NCI-H2107 treated with DMSO at 0.1 percent for 48 hours (cell line): ENCODE results near the gene TRIM71.

Experiments used
- DNase-seq: peaks from one replicate; lab custom pipeline; 2025; ENCODE audit not compliant: unreplicated experiment; lab: John Stamatoyannopoulos, UW

The TRIM71 gene

DNA sequence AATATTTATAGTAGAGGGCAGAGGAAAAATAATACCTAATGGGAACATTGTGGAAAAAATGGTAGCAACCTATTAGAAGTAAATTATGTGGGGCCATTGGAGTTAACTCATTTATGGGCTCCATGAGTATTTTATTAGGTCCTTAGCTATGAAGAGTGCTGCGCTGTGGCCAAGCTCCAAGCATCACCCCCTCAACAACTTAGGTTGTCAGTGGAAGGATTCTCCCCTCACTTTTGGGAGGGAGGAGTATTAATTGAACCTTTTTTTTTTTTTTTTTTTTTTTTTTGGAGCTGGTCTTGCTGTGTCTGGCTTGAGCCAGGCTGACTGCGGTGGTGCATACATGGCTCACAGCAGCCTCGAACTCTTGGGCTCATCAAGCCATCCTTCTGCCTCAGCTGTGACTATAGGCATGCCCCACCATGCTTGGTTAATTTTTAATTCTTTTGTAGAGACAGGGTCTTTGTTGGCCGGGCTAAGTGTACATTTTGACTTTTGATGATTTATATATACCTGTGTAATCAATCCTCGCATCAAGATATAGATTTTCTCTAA is 45.2 kb downstream of the TRIM71 start:
- DNase-seq, result no peak

DNA sequence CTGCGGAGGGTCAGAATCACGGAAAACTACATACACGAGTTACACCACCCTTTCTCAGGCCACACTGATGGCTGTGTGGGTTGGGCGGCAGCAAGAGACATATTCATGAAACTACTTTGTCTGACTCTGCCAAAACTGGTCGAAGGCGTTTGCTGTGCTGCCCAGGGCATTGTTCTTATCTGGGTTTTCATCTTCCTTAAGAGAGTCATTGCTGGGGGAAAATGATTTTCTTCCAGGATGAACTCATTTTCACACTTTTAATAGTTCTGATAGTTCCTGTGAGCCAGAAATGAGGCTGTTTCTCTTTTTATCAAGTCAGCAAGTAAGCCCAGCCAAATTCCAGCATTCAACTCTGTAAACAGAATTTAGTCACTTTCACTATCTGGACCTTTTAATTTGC is 47.6 kb downstream of the TRIM71 start:
- no peak for DNase-seq

DNA sequence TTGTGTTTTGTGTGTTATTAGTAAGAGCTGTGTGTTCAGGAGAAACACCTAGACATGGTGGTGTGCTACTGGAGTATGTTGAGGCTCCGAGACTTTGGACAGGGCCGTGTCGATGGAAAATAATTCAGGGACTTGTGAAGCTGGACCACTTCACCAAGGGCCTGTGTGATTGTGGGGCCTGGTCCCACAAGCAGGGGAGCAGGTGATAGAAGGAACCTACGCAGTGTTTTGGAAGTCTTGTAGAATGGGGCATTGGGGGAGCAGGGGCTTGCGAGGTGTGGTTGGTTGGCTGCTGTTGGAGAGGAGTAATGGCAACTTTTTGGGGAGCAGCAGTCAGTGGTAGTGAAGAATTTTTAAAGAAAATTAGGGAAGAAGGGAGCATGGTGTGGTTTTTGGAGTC is 48.7 kb downstream of the TRIM71 start:
- no peak for DNase-seq

DNA sequence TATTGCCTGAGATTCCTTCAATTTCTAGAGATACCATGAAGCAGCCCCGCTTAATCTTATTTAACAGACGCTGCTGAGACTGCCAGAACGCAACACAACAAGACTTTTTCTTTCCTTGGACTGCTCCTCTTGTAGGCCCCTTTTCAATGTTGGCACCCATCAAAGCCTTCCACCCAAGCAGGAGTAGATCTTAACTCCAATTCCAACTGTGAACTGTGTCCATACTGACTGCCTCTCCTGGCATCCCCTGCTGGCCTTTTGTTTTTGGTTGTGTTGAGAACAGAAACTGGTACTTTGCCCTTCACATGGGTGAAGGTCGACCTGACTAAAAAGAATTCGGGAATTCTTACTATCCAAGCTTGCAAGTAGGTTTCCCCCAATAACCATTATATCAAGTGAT is 50.2 kb downstream of the TRIM71 start:
- DNase-seq, result no peak

DNA sequence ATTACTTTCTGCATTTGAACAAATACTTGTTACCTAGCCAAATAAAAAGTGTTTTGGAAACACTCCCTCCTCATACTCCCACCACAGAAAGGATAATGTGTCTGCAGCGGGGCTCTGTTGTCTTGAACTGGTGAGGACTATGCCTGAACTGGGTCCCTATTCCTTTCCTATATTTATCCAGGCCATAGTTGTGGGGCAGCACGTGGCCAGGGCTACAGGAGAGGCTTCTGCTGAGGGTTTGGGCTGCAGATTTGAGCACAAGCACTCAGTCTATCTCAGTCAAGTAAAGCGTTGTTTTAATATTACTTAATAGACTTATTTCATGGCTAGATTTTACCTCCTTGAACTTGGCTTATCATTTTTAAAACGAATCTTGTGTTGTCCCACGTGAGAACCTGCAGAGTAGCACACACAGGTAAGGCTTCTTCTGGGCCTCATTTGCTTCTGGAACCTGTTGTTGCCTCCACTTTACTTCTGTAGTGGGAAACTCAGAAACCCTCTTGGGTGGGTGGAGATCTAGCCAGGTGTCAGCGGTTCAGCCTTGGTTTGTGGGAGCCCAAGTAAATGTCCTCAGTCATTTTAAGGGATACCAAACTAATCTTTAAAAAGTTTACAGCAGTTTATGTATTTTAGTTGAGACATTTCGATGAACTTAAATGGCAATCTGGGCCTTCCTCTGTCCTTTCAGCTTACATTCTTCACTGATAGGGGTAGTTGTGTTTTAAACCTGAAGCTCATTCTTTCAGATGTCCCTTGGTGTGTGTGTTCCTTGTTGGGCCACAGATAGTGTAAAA is 51.1 kb downstream of the TRIM71 start:
- no peak for DNase-seq

DNA sequence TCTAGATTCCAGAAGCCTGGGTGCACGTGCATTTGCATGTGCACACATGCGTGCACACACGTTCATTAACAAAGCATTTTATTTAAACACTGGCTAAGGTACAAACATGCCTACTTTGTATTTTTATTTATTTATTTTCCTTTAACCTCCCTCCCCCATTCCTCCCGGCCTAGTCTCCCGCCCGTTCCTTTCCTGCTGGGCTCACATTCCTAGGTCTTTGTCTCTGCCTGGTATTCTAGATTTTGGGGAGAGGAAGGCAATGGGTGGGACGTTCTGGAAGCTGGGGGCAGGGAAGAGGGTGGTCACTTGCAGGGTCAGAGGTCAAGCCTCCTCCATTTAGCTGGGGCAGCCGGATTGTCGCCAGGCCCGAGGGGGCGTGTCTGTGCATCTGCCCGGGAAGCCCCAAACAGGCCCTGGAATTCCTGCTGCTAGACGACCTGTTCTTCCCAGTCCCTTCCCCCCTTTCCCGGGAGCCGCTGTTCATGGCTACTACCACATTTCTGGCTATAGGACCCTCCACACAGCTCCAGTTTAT is 51.8 kb downstream of the TRIM71 start:
- DNase-seq, result no peak

DNA sequence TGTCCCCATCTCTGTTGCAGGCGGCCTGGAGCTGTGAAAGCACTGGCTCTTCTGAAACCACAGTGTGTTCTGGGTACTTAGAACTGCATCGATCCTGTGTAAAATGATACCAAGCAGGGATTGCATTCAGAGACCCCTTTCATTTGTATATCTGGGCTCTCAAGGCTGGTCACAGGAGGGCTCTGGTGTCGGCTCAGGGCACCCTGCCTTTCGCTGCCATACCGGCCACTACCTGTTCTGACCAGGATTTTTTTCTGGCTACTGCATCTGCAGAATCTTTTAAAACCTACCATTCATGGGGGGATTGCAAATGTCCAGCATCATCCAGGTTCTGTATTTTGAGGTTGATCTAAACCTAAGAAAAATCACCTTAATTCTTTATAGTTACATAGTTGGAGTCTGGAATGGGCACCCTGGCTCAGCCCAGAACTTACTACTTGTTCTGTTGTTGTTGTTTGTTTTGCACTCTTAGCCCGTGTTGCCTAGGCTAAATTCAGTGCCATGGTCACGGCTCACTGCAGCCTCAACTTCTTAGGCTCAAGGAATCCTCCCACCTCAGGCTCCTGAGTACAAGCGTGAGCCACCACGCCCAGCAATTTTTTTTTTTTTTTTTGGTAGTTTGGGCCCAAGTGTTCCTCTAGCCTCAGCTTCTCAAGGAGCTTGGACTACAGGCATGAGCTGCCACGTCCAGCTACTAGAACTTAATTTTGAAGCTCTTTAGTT is 52.7 kb downstream of the TRIM71 start:
- peak; percentile 29 for DNase-seq

DNA sequence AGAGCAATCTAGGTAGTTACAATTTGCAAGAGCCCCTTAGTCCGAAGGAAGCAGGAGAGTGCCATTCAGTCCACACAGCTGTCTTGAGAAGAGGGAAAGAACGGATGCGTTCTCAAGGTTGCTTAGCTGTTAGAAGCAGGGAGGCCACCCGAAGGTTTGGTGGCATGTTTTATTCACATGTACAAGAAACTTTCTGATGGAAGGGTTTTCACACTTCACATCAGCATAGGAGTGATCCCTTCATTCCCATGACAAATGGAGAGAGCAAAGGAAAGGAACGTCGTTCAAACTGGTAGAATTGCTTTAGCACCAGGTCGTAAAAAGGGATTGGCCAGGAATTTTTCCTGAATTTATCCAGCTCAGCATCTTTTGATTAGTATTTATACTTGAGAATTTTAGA is 53.5 kb downstream of the TRIM71 start:
- no peak for DNase-seq

DNA sequence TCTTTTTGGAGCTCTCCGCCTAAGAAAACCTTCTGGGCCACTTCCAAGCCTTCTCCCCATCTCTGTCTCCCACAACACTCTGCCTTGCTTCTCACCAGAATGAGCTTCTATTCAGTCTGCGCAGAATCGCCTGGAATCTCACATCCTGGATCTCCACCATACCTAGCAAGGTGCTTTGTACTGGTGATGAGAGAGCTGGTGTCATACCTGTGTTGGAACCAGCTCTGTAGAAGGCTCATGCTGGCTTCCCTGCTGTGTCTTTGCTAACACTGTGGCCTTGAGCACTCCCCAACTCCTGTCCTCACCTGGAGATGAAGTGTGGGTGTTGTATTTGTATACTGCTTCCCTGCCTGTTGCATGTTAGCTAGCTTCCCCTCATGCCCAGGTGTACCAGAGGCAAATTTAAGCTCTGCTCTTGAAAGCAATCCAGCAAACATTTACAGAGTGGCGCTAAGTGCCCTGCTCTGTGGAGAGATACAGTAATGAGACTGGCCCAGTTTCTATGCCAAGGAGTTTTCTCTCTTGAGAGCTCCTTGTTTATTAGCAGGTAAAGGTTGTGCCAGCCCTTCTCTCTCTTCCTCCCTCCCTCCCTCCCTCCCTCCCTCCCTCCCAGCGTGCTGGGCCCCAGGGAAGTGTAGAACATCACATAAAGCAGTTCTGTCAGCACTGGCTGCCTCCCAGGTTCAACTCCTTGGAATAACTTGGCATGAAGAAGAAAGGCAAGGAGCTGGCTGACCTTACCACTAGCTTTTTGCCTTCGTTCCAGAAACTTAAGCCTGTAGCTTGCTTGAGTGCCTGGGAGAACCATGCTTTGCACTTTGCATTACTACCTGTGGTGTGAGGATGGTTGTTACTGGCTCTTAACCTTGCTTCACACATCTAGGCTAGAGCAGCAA is 54.9 kb downstream of the TRIM71 start:
- peak; percentile 36 for DNase-seq

DNA sequence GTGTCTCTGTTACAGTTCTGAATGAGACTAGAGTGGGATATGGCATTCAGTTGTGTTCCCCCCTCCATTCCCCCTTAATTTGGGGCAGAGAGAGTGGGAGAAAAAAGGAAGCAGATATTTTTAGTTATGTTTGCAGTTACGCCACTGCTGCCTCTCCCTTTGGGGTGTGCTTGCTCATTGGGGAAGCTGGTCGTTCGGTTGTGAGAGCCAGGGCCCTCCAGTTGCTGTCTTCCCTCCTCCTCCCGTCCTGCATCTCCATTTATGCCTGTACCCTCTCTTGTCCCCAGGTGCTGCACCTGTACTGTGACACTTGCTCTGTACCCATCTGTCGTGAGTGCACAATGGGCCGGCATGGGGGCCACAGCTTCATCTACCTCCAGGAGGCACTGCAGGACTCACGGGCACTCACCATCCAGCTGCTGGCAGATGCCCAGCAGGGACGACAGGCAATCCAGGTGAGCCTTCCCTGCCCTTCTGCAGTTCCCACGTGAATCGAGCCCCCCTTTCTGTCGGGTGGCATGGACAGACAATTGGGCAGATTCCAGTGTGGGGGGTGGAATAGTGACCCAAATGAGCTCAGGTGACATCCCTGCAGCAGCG is 55.8 kb downstream of the TRIM71 start:
- no peak for DNase-seq

DNA sequence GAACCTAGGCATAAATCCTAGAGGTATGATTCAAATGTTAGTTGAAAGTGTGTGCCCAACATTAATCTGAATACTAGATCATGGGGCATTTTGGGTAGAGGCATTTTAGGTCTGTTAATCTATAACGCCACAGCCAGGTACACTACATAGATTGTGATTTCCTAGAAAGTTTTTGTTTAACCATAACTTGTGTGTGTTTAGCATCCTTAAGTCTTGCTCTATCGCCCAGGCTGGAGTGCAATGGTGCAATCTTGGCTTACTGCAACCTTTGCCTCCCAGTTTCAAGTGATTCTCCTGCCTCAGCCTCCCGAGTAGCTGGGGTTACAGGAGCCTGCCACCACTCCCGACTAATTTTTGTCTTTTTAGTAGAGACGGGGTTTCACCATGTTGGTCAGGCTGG is 59.1 kb downstream of the TRIM71 start:
- DNase-seq, result no peak

DNA sequence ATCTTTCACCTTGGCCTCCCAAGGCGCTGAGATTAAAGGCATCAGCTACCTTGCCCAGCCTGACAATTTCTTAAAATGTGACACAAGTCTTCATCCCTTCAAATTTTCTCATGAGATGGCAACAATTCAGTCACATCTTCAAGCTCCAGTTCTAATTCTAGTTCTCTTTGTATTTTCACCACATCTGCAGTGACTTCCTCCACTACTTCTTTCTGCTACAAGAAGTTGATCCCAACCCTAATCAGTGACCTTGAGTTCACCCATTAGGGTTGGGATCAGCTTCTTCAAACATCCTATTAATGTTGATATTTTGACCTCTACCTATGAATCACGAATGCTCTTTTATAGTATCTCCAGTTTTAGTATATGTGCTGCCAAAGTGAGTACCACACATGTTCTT is 59.8 kb downstream of the TRIM71 start:
- DNase-seq, result no peak

DNA sequence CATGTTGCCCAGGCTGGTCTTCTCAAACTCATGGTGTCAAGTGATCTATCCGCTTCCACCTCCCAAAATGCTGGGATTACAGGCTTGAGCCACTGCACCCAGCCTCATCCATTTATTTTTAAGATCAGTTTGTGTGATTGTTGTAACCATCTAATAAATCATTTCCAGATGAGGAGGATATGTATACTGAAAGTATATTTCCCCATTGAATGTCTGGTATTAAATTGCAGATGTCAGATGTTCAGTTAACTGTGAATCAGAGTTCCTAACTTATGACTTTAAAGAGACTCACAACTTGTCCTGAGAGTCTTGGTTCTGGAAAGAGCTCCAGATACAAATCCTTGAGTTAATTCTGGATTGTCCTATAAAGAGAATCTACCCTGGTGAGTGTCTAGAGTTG is 62.4 kb downstream of the TRIM71 start:
- no peak for DNase-seq

DNA sequence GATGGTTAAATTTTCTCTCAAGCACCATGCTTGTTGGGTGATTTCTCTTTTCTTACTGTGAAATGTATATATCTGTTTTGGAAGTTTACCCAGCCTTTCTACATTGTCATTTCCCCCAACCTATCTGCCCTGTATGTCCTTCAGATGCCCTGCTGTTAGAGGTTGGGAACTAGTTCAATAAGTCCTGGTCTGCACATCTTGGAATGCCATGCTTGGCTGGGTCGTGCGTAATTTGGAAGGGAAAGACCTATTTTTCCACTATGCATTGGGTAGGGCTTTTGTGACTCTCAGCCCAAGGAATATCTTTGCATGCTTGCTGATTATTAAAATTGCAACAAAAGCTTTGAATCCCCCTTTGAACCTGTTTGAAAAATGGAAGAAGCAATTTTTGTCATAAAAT is 63.8 kb downstream of the TRIM71 start:
- no peak for DNase-seq

DNA sequence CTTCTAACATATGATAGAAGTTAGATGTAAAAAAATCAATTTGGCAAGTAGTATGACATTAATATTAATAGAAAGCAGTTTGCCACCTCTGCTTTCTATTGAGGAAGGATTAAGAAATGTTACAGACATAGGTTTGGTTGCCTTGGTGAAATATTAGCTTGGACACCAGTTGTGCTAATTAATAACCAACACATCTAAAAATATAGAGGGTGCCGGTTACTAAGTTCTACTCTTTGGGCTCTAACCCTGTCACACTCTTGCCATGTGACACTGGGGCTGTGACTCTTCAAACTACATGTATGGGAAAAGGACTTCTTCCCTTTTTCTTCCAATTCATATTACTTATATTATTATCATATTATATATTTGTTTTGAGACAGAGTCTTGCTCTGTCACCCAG is 64.4 kb downstream of the TRIM71 start:
- DNase-seq, result no peak

DNA sequence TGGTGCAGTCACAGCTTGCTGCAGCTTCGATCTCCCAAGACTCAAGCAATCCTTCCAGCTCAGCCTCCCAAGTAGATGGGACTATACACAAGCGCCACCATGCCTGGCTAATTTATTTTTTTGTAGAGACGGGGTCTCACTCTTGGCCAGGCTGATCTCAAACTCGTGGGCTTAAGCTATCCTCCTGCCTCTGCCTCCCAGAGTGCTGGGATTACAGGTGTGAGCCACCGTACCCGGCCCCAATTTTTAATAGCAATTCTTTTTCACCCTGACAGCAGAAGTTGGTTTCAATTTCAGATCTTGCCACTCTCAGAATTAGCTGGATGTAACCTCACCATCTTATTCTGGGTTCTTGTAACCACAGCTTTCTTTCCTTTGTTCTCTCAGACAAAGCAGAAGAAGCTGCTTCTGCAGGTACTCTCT is 64.8 kb downstream of the TRIM71 start:
- no peak for DNase-seq

DNA sequence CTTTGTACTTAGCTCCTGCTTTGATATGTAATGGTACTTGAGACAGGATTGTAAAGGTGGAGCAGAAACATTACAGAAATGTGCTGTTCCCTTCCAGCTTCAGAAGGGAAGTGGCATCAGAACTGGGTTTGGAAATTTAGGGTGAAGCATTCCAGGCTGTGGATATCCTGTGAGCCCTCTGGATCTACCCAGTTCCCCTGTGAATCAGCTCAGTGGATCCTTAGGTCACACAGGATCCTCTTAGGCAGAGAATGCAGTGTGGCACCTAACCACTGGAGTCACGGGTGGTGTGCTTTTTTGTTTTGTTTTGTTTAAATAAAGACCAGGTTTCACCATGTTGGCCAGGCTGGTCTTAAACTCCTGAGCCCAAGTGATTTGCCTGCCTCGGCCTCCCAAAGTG is 66.0 kb downstream of the TRIM71 start:
- DNase-seq, result no peak

DNA sequence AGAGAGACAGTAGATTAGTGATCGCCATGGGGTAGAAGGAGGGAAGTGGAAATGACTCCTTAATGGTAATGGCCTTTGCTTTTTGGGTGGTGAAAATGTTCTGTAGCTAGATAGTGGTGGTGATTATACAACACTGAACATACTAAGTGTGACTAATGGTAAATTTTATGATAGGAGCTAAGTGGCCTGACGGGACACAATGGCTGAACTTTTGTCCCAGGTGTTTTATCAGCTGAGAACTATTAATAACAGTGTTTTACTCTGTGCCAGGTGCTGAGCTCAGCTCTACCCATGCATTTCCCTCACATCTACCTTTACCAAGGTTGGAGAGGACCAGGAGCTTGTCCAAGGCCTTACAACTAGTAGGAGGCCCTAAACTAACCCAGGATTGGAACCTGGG is 66.8 kb downstream of the TRIM71 start:
- DNase-seq, result no peak

DNA sequence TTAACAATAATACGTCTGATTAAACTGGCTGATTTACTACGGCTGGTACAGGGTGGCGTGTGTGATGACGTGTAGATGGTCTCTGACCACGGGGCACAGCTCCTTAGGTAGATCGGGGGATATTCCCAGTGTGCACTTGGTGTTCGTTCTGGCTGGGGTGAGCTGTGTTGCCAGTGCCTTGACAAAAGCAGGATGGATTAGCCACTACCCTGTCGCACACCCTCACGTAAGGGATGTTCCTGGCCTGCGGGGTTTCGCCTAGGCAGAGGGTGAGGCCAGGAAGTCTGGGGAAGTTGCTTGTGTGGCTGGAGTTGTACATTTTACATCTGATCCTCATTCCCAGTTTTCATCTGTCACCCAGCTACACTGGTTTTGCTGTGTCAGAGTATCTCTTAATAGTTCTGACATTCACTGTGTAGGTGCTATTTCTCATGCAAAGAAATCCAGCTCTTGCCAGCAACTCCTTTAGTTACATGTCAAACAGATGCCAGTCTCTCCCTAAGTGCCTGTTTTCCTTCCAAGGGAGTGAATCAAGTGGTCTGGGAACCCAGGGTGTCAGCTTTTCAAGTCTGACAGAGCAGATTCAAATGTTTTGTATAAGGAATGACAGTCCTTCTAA is 67.6 kb downstream of the TRIM71 start:
- DNase-seq, result no peak

DNA sequence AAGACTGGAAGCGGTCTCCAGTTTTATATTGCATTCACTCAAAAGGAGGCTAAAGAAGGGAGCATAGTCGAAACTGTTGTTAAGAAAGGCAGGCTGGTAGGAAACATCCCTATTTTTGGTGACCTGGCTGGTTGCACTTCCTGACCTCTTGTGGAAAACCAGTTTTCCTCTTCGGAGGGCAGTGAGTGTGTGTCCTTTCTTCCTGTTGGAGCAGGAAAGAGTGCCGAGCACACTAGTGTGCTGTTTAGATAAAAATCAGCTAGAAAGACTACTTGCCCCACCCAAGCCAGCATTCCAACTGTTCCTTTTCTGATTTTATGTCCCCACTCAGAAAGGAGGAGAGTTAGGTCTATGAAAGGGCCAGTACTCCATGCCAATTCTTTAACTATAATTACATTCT is 68.5 kb downstream of the TRIM71 start:
- DNase-seq, result no peak
